ENCODE results near the gene JUP. TPM values are rescaled to one million over a fixed set of nuclear protein-coding genes. Genes with fewer than 3 reads are reported as not detected.
A peak's percentile ranks its signal among the peaks of the same experiment; 100 is the strongest.

Gene JUP
- total and polyA plus RNA-seq, 10 of the 15 experiments (the other 5 are each of a cell fraction or from before 2014, with no cell fraction given): 1.5 to 36.3 (median 11.6) TPM

DNA sequence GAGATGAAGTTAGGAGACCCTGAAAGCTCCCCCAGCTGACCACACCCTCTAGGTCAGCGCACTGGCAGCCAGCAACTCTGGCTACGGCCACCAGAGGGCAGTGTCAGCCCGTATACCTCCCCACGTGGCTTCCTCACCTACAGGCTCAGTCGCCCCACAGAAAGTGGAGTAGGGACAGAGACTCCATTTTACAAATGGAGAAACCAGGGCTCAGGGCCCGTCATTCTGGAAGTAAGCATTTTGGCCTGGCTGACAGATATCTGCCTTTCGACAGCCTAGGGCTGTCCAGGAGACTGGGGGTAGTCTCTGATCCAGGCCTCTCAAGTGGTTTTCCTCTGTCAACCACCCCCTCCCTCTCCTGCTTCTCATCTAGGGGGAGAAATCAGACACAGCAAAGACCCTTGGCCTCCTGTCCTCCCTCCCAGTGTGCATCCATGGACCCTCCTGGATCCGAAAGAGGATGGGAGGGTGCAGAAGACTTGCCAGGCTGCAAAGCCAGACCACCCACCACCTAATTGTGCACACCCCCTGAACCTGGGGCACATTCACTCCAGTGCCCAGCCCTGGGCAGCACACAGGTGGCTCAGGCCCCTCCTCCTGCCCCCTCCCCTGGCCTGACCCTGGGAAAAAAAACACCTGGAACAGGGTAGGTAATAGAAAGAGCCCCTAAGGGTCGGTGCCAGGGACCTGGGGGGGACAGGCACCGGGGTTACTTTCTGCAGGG, 48.3 kb downstream of the JUP start (continued):
- TF ChIP-seq SIX5 (IDR thresholded peaks at IDR 0.05; ENCODE audit: low read depth, low read length, severe bottlenecking): no peak
- TF ChIP-seq ASH2L (IDR thresholded peaks at IDR 0.05; ENCODE audit: borderline replicate concordance, low read depth): no peak
- TF ChIP-seq PAX5 (IDR thresholded peaks at IDR 0.05; ENCODE audit: borderline replicate concordance, low read depth, low read length): no peak
- no peak for TF ChIP-seq ZNF274 (IDR thresholded peaks at IDR 0.05; ENCODE audit: insufficient read depth, insufficient read length)
- TF ChIP-seq BRCA1 (IDR thresholded peaks at IDR 0.05; ENCODE audit: low read depth, low read length): no peak
- TF ChIP-seq MTA2 (IDR thresholded peaks at IDR 0.05; ENCODE audit: low read depth): no peak
- peak in 1 of 2 experiments; percentile 41; a peak in 1 of 4 replicates for TF ChIP-seq BHLHE40 (IDR thresholded peaks at IDR 0.05; ENCODE audit: borderline replicate concordance in 1 of 2, low read depth in 2 of 2, low read length in 1 of 2)
- no peak for TF ChIP-seq PML (IDR thresholded peaks at IDR 0.05; ENCODE audit: low read length)
- TF ChIP-seq SREBF1 (IDR thresholded peaks at IDR 0.05; ENCODE audit: low read length): no peak
- TF ChIP-seq ZNF622 (IDR thresholded peaks at IDR 0.05): no peak
- no peak for TF ChIP-seq KDM1A (IDR thresholded peaks at IDR 0.05; ENCODE audit: borderline replicate concordance)
- TF ChIP-seq CREB1 (IDR thresholded peaks at IDR 0.05; ENCODE audit: low read depth): no peak
- TF ChIP-seq GABPA (IDR thresholded peaks at IDR 0.05; ENCODE audit: low read depth): no peak
- TF ChIP-seq MEF2B (IDR thresholded peaks at IDR 0.05; ENCODE audit: partially characterized antibody, poor library complexity, severe bottlenecking): no peak
- TF ChIP-seq NFYA (IDR thresholded peaks at IDR 0.05; ENCODE audit: borderline replicate concordance, low read depth, low read length): no peak
- peak; percentile 38 for TF ChIP-seq RUNX3 (IDR thresholded peaks at IDR 0.05; ENCODE audit: low read length)
- TF ChIP-seq TCF12 (IDR thresholded peaks at IDR 0.05; ENCODE audit: low read depth, low read length): no peak
- no peak for TF ChIP-seq EP300 (IDR thresholded peaks at IDR 0.05; ENCODE audit: borderline replicate concordance in 1 of 2, control insufficient read depth in 1 of 2, low read depth in 2 of 2, low read length in 2 of 2)
- TF ChIP-seq MTA3 (IDR thresholded peaks at IDR 0.05; ENCODE audit: borderline replicate concordance, low read length): no peak
- TF ChIP-seq RCOR1 (conservative IDR thresholded peaks at IDR 0.05; ENCODE audit: low read depth, low read length): no peak
- TF ChIP-seq MXI1 (IDR thresholded peaks at IDR 0.05; ENCODE audit: low read depth, low read length): no peak
- TF ChIP-seq, protein P1, sequence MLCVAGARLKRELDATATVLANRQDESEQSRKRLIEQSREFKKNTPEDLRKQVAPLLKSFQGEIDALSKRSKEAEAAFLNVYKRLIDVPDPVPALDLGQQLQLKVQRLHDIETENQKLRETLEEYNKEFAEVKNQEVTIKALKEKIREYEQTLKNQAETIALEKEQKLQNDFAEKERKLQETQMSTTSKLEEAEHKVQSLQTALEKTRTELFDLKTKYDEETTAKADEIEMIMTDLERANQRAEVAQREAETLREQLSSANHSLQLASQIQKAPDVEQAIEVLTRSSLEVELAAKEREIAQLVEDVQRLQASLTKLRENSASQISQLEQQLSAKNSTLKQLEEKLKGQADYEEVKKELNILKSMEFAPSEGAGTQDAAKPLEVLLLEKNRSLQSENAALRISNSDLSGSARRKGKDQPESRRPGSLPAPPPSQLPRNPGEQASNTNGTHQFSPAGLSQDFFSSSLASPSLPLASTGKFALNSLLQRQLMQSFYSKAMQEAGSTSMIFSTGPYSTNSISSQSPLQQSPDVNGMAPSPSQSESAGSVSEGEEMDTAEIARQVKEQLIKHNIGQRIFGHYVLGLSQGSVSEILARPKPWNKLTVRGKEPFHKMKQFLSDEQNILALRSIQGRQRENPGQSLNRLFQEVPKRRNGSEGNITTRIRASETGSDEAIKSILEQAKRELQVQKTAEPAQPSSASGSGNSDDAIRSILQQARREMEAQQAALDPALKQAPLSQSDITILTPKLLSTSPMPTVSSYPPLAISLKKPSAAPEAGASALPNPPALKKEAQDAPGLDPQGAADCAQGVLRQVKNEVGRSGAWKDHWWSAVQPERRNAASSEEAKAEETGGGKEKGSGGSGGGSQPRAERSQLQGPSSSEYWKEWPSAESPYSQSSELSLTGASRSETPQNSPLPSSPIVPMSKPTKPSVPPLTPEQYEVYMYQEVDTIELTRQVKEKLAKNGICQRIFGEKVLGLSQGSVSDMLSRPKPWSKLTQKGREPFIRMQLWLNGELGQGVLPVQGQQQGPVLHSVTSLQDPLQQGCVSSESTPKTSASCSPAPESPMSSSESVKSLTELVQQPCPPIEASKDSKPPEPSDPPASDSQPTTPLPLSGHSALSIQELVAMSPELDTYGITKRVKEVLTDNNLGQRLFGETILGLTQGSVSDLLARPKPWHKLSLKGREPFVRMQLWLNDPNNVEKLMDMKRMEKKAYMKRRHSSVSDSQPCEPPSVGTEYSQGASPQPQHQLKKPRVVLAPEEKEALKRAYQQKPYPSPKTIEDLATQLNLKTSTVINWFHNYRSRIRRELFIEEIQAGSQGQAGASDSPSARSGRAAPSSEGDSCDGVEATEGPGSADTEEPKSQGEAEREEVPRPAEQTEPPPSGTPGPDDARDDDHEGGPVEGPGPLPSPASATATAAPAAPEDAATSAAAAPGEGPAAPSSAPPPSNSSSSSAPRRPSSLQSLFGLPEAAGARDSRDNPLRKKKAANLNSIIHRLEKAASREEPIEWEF (IDR thresholded peaks at IDR 0.05; ENCODE audit: insufficient replicate concordance, low read depth, low read length): no peak
- TF ChIP-seq, protein P2, sequence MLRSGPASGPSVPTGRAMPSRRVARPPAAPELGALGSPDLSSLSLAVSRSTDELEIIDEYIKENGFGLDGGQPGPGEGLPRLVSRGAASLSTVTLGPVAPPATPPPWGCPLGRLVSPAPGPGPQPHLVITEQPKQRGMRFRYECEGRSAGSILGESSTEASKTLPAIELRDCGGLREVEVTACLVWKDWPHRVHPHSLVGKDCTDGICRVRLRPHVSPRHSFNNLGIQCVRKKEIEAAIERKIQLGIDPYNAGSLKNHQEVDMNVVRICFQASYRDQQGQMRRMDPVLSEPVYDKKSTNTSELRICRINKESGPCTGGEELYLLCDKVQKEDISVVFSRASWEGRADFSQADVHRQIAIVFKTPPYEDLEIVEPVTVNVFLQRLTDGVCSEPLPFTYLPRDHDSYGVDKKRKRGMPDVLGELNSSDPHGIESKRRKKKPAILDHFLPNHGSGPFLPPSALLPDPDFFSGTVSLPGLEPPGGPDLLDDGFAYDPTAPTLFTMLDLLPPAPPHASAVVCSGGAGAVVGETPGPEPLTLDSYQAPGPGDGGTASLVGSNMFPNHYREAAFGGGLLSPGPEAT (IDR thresholded peaks at IDR 0.05; ENCODE audit: low read depth): no peak
- no peak for TF ChIP-seq SRF (IDR thresholded peaks at IDR 0.05; ENCODE audit: low read depth in 2 of 2, low read length in 2 of 2)
- TF ChIP-seq POU2F2 (IDR thresholded peaks at IDR 0.05; ENCODE audit: borderline replicate concordance, low read depth, low read length): 0 out of 3 replicates have a peak, but pooled peaks have one; percentile 30

All from GM12878 (cell line).